GM18508 (cell line): ENCODE data around the gene CA9.

Source experiments
- ATAC-seq: cut with Tn5 transposase; IDR thresholded peaks from one replicate; pipeline ENCODE4 v1.9.1; 2021; ENCODE audit warnings: moderate number of reproducible peaks; ENCODE audit not compliant: insufficient read depth, unreplicated experiment

CA9 gene

GRCh38 chr9:35712762-35713400, 39.2 kb downstream of the CA9 start:
- no peak for ATAC-seq

- ATAC-seq = no peak
Observed at GRCh38 chr9:35713578-35713977, 39.9 kb downstream of the CA9 start.

DNA sequence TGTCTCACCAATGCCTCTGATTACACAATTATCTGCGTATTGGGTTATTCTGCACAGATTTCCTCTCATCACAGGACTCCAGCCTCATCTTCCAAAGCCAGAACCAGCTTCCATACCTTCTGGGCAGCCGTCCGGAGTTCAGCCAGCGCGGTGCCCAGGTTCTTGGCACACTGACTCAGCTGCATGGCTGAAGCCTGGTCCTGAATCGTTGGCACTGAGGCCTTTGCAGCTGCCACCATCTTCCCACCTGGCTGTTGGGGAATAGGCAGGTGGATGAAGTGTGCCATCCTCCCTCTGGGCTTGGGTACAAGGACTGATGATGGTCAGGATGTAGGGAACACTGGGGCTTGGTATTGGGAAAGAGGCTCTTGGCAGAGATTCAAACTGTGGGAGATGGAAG, 40.4 kb downstream of the CA9 start:
- ATAC-seq = no peak

GRCh38 chr9:35714579-35715252, 41.0 kb downstream of the CA9 start:
- no peak for ATAC-seq

GRCh38 chr9:35716230-35716629, 42.5 kb downstream of the CA9 start:
- ATAC-seq = no peak

DNA sequence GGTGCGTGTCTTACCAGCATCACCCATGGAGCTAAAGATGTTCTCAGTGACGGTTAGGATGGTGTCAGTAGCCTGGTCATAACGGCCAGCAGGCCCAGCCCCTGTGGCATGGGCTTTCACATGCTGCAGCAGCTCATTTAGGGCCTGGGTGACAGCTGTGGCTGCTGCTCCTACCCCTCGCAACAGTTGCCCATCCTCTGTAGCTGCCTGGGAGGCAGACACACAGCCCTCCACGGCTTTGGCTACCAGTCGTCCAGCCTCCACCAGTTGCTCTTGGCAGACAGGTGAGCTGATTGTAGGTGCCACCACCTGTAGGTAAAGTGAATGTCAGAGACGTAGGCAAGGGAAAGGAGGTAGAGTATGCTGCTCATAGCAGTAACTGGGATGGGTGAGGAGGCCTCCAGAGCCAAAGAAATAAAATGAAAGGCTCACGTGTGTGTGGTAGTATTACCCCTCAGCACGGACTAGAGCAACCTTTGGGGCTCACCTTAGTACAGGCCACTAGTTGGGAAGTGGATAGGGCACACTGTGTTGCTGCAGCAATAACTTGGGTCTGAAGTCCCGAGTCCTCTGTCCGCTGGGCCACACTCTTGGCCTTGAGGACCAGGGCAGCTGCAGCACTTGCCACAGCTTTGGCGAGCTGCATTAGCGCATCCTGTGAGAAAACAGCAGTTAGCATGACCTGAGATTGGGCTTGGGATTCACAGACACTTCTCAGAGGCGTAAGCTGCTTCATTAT, 43.6 kb downstream of the CA9 start:
- ATAC-seq = no peak

DNA sequence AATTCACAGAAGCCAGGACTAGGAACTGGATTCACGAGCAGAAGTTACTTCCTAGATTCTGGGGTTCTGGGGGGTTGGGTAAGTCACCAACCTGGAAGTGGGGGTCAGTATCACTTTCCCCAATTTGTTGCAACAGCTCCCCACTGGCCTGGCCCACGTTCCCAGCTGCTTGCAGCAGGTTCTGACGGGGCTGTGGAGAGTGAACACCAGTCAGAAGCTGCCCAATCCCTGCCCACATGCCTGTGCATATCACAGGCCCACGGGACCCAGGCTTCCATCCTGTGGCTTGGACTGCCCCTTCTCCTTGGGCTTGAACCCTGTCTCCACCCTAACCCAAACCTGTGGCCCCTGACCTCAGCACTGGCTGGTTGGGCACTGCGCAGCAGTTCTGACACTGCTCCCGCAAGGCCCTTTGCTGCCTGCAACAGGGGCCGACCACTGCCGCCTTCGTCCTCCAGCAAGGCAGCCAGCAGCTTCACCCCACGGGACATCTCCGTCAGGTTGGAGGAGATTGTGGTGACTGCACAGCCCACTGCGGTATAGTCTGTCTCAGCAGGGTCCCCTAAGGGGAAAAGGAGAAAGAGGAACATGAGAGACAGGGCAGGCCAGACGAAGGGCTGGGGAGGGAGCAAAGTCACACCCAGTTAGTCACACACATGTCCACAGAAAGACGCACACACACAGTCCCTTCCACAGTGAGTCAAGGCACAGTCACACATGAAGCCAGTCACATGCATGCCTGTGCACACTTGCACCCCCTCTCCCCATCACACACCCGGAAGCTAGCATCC, 45.2 kb downstream of the CA9 start:
- ATAC-seq = no peak

DNA sequence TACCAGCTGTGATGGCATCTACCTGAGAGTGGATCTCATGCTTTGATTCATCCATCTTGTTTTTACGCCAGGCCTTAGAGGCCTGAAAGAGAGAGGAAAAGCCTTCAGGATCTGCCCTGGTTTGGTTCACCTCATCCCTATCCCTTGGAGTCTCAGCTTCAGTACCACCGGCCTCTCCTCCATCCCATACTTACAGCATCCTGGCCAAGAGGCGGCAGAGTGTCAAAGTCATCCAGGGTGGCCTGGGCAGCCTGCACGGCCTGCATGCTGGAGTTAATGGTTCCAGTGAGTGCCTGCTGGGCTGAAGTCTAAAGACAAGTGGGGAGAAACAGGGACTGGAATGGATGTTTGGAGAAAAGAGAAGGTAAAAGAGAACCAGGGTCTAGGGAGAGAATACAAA, 45.8 kb downstream of the CA9 start:
- no peak for ATAC-seq

DNA sequence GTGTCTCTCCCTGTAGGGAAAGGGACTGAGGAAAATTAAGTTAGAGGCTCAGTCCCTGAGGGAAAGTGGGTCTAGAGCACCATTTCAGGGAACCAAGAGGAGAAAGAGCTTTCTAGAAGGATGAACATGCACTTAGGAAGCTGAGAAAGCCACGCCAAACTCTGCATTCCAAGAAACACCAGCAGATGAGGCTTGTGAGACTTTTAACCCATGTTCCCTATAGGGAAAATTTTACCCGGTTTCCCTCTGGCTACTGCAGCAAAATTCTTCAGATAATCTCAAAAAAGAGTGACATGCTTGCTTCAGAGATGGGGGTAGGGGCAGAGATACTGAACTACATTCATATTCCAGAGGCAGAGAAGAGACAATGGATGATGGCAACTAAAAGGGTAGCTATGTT, 49.7 kb downstream of the CA9 start:
- ATAC-seq = no peak

DNA sequence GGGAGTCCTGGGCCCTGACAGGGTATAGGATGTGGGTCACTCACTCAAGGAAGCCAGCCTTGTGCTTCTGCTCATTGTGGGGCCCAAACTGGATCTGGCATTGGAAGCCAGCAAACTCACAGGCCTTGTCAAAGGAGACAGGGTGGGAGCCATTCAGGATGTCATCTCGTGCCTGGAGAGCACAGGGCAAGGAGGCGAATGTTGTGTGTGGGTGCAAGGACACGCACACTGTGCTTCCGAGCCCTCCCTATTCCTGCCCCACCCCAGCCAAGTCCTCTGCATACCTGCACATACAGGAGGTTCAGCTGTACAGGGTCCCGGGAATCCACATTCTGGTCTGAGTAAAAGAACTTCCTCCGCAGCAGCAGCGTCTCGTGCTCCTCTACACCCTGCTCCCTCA, 50.2 kb downstream of the CA9 start:
- no peak for ATAC-seq

DNA sequence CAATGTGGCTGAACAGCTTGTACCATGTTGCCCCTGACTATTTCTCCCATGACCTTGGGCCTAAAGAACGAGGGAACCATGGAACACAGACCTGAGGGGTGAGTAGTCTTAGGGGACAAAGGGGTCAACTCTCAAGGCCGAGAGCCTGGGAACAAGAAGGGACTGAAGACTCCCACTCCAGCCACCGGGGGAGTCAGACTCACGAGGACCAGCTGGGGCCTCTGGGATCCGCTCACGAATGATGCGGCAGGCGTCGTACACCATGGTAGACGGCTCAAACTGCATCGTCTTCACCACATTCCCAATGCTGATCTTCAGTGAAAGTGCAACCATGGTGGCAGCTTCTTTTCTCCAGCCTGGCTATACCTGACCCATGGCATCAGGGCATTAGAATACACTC, 51.6 kb downstream of the CA9 start:
- ATAC-seq = no peak

GRCh38 chr9:35726931-35727330, 53.2 kb downstream of the CA9 start:
- ATAC-seq = no peak

GRCh38 chr9:35727676-35728040, 53.9 kb downstream of the CA9 start:
- ATAC-seq = no peak

GRCh38 chr9:35728041-35728971, 54.6 kb downstream of the CA9 start:
- no peak for ATAC-seq

DNA sequence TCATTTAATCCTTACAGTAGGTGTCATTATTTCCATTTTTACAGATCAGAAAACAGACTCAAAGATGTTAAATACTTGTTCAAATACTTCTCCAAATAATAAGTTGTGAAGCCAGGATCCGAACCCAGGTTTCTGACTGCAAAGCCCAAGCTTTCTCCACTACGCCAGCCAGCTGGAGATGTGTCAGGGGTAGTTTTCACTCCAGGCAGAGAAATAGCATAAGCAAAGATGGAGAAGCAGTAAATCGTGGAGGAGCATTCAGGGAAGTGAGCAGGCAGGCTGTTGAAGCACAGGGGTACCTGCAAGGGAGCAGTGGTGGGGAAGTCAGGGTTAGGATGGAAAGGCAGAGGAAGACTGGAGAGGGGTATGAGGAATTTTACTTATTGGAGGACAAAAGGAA, 55.4 kb downstream of the CA9 start:
- no peak for ATAC-seq

DNA sequence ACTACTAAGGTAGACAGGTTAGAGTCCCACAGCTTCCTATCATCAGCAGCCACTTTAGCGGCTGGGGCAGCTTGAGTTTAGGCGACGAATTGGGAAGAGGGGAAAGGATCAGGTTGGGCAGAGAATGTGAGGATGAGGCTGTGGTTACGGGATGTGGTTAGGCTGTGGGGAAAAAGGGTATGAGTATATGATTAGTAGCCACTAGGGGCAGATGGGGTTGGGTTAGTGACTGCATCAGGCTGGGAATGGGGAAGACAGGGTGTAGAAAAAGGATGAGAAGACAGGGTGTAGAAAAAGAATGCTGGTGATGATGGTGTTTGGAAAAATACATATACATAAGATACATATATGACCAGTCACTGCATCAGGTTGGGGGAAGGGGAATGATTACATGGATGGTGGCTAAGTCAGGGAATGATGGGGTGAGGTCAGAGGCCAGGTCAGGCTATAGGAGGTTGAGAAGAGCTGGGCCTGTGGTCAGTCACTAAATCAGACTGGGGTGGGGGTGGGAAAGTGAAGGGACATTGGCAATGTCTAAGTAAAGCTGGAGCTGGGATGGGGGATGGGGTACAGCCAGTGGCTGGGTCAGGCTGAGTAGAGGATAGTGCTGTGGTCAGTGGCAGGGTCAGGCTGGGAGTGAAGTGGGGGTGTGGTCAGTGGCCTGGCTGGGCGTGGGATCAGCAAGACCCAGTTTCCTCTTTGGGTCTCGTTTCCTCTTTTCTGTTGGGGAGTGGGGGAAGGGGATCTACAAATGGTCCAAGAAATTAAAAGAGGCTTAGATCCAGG, 56.2 kb downstream of the CA9 start:
- ATAC-seq = no peak

DNA sequence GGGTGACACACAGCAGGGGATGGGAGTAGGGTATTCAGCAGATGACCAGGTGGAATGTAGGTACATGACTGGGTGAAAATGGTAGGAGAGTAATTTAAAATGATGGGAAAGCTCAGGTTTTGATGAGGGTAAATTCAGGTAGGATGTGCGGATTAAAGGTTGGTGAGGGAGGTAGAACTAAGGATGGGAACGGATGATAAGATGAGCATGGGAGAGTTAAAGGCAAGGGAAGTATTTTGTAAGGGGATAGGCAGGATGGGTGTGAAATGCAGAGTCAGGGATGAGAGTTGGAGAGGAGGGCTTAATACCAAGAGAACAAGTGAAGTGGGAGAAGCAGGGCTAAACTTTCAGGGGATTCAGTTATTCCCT, 56.7 kb downstream of the CA9 start:
- no peak for ATAC-seq
